ENCODE measurements around the gene SPTLC3. TPM values are rescaled to one million over a fixed set of nuclear protein-coding genes. Genes with fewer than 3 reads are reported as not detected.

The SPTLC3 gene
- total RNA-seq, 1 experiment from 2014 or later, result 31.5 TPM

- Mint-ChIP-seq H3K27ac (ENCODE audit: unreplicated experiment) (no peak overlapping the region), H3K4me3 (ENCODE audit: unreplicated experiment) (no peak overlapping the region), H3K36me3 (ENCODE audit: insufficient read depth, unreplicated experiment) (no peaks in the 10 kb centered on the region), H3K4me1 (ENCODE audit: low read depth, unreplicated experiment) (peaks cover 30% of the 10 kb centered on the region), H3K9me3 (ENCODE audit: unreplicated experiment) (no peaks in the 10 kb centered on the region), H3K27me3 (ENCODE audit: insufficient read depth, unreplicated experiment) (no peaks in the 10 kb centered on the region)
- no peaks in the 10 kb centered on the region for H3K36me3 ChIP-seq (ENCODE audit: control insufficient read depth, insufficient read depth, low read length)
- intact Hi-C loops (cut with micrococcal nuclease; ENCODE audit: unreplicated experiment), result no loop called here
- no peaks in the 10 kb centered on the region for H3K27me3 ChIP-seq (replicated peaks; ENCODE audit: control insufficient read depth, insufficient read depth, low read length)
- TF ChIP-seq CTCF (IDR thresholded peaks at IDR 0.05; ENCODE audit: insufficient read depth in 1 of 2, low read depth in 1 of 2, low read length in 1 of 2, severe bottlenecking in 1 of 2, unreplicated experiment in 1 of 2), result no peak
- H3K4me3 ChIP-seq (ENCODE audit: low read depth, low read length), result no peak overlapping the region
- no peaks in the 10 kb centered on the region for H3K9me3 ChIP-seq
- DNase-seq, result no peak
- peaks cover 27% of the 10 kb centered on the region for H3K4me1 ChIP-seq
- ChIA-PET CTCF (no interaction called here), POLR2A (no interaction called here)
- BruUV-seq (replicated peaks), result no TSS peak
Observed at GRCh38 chr20:12999201-12999600, 9.6 kb upstream of the SPTLC3 start.

GRCh38 chr20:13002251-13002650 lies 6.5 kb upstream of the SPTLC3 start:
- TF ChIP-seq CTCF (IDR thresholded peaks at IDR 0.05; ENCODE audit: insufficient read depth in 1 of 2, low read depth in 1 of 2, low read length in 1 of 2, severe bottlenecking in 1 of 2, unreplicated experiment in 1 of 2), result no peak
- H3K36me3 Mint-ChIP-seq (ENCODE audit: insufficient read depth, unreplicated experiment), result no peaks in the 10 kb centered on the region
- no peak for DNase-seq
- no TSS peak for BruUV-seq (replicated peaks)
- H3K4me3 Mint-ChIP-seq (ENCODE audit: unreplicated experiment), result no peak overlapping the region
- CTCF ChIA-PET, result no interaction called here
- H3K27ac Mint-ChIP-seq (ENCODE audit: unreplicated experiment), result no peak overlapping the region
- H3K4me1 Mint-ChIP-seq (ENCODE audit: low read depth, unreplicated experiment), result peaks cover 31% of the 10 kb centered on the region
- H3K27me3 ChIP-seq (replicated peaks; ENCODE audit: control insufficient read depth, insufficient read depth, low read length), result no peaks in the 10 kb centered on the region
- no peaks in the 10 kb centered on the region for H3K9me3 ChIP-seq
- POLR2A ChIA-PET, result no interaction called here
- no peaks in the 10 kb centered on the region for H3K27me3 Mint-ChIP-seq (ENCODE audit: insufficient read depth, unreplicated experiment)
- no peaks in the 10 kb centered on the region for H3K9me3 Mint-ChIP-seq (ENCODE audit: unreplicated experiment)
- H3K36me3 ChIP-seq (ENCODE audit: control insufficient read depth, insufficient read depth, low read length), result no peaks in the 10 kb centered on the region
- intact Hi-C loops (cut with micrococcal nuclease; ENCODE audit: unreplicated experiment), result no loop called here
- no peak overlapping the region for H3K4me3 ChIP-seq (ENCODE audit: low read depth, low read length)
- peaks cover 21% of the 10 kb centered on the region for H3K4me1 ChIP-seq

GRCh38 chr20:13006825-13007224 lies 1.9 kb upstream of the SPTLC3 start:
- ChIA-PET CTCF (no interaction called here), POLR2A (no interaction called here)
- DNase-seq, result no peak
- H3K27me3 ChIP-seq (replicated peaks; ENCODE audit: control insufficient read depth, insufficient read depth, low read length), result no peaks in the 10 kb centered on the region
- intact Hi-C loops (cut with micrococcal nuclease; ENCODE audit: unreplicated experiment), result no loop called here
- no peak overlapping the region for H3K27ac Mint-ChIP-seq (ENCODE audit: unreplicated experiment)
- H3K4me1 ChIP-seq, result peaks cover 21% of the 10 kb centered on the region
- no TSS peak for BruUV-seq (replicated peaks)
- H3K36me3 Mint-ChIP-seq (ENCODE audit: insufficient read depth, unreplicated experiment), result no peaks in the 10 kb centered on the region
- H3K4me1 Mint-ChIP-seq (ENCODE audit: low read depth, unreplicated experiment), result peaks cover 25% of the 10 kb centered on the region
- H3K36me3 ChIP-seq (ENCODE audit: control insufficient read depth, insufficient read depth, low read length), result peaks cover 3% of the 10 kb centered on the region
- no peaks in the 10 kb centered on the region for H3K27me3 Mint-ChIP-seq (ENCODE audit: insufficient read depth, unreplicated experiment)
- no peak for TF ChIP-seq CTCF (IDR thresholded peaks at IDR 0.05; ENCODE audit: insufficient read depth in 1 of 2, low read depth in 1 of 2, low read length in 1 of 2, severe bottlenecking in 1 of 2, unreplicated experiment in 1 of 2)
- no peaks in the 10 kb centered on the region for H3K9me3 ChIP-seq
- no peak overlapping the region for H3K4me3 Mint-ChIP-seq (ENCODE audit: unreplicated experiment)
- H3K9me3 Mint-ChIP-seq (ENCODE audit: unreplicated experiment), result no peaks in the 10 kb centered on the region
- no peak overlapping the region for H3K4me3 ChIP-seq (ENCODE audit: low read depth, low read length)
